ENCODE results near the gene WSCD2.

WSCD2 gene

GRCh38 chr12:108107293-108107692 is 21.8 kb upstream of the WSCD2 start:
- DNase-seq (ENCODE audit: low read depth in 1 of 2, low spot score in 1 of 2) = no peak

- no peak for DNase-seq (ENCODE audit: low read depth in 1 of 2, low spot score in 1 of 2)
Observed at GRCh38 chr12:108109504-108109903, 19.6 kb upstream of the WSCD2 start.

GRCh38 chr12:108109954-108110353 is 19.1 kb upstream of the WSCD2 start:
- DNase-seq (ENCODE audit: low read depth in 1 of 2, low spot score in 1 of 2) = no peak

DNA sequence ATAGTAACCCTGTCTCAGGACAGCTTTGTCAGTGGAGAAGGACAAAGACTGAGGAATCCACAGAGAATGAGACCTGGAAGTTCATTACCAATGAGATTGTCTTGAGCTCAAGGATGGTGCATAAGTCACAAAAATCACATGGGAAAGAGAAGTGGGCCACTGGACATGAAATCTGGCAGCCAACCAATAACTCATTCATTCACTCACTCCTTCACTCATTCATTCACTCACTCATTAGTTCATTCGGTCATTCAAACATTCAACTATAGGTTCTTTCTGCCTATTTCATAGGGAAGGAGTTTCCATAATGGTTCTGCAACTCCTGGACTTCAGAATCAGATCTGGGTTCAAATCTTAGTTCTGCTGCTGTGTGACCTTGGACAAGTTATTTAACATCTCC is 18.2 kb upstream of the WSCD2 start:
- DNase-seq (ENCODE audit: low read depth in 1 of 2, low spot score in 1 of 2) = no peak

DNA sequence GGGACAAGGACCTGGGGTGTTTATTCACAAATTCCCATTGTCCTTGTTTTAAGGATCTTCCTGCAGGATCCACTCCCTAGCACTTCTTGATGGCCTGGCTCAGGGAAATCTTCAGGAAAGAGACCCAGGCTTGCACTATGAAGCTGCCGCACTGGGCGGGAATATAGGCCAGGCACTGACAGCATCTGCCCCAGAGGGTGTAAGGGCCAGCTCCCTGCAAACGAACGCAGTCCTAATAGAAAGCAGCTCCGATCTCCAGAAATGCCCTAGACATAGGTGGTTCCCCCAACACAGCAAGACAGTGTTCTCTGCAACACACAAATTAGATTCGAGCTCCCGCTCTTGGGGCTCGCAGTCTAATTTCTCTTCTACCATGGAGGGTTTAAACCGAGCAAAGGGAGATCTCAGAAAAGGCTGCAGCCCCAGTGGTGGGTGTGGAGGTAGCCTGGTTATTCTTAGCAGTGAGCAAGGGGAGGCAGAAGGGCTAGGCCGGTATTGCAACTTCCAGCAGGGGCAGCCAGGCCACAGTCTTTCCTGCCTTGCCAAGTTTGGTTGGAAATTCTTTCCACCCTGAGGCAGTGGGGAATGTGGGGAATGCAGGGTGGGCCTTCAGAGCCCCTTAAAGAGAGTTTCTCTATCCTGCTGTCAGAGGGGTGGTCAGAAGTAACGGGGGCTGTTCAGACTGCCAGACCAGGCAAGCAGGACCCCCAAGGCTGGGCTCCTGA is 16.1 kb upstream of the WSCD2 start:
- DNase-seq (ENCODE audit: low read depth in 1 of 2, low spot score in 1 of 2) = no peak

DNA sequence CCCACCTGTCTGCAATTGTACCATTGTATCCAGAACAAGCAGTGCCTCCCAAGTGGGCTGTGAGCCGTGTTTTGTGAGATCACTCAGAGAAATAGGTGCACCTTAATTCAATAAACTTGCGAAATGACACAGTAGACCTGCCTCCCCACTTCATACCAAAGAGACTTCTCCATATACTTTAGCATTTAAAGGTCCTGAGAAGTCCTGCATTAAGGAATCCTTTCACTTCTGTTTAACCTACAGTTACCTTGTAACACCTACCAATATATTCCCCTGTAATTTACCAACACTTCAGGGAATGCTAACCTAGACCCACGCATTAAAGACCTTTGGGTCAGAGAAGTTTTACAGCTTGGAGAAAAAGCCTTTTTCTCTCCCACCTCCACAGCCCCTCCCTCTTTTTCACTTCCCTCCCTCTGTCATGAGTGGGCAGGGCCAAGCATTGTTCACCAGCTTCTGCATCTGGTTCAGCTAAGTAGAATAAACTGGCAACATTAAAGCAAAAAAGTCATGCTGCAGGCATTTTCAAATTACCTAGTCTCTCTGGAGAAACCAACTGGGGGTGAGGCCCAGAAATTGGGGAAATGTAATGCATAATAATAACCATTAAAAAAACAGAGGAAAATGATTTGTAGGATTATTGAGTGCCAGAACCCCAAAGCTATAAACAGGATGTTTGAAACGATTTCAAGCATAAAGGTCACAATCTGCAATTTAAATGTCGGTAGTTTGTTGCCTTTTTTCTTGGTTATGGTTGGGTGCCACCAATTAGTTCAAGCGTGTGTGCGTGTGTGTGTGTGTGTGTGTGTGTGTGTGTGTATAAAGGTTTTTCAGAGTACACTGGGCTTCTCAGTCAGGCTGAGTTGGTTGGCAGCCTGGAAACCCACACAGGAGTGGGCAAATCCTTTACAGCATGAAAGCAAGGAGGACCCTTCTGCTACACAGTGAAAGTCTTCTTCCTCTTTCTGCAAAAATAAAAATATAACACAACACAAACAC is 13.7 kb upstream of the WSCD2 start:
- DNase-seq (ENCODE audit: low read depth in 1 of 2, low spot score in 1 of 2) = no peak

DNA sequence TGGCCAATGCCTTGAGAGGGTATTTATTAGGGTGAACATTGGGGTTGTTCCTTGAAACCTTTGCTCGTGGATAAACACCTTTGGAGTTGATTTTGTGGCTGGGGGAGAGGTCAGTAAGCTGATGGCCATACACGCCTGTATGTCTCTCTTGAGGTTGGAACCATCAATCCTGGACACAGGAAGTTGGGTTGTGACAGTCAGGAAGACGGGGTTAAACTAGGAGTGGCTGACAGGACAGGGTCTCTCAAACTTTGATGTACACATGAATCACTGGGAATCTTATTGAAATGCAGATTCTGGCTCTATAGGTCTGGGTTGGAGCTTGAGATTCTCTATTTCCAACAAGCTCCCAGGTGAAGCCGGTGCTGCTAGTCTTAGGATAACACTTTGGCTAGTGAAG is 12.8 kb upstream of the WSCD2 start:
- DNase-seq (ENCODE audit: low read depth in 1 of 2, low spot score in 1 of 2) = no peak

DNA sequence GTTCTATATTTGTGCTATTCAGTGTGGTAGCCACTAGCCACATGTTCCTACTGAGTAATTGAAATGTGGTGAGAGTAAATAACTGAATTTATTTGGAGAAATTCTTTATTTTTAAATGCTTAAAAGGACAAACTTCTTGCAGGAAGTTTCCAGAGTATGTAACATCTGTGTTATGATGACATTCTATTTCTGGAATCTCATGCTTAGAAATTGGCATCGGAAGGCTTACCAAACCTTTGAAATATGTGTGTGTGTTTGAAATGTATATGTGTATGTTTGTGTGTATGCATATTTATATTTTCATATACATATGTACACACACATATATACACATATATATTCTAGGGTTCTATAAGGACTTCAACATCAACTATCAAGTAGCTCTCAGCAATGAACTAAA is 12.4 kb upstream of the WSCD2 start:
- no peak for DNase-seq (ENCODE audit: low read depth in 1 of 2, low spot score in 1 of 2)

GRCh38 chr12:108117163-108117849 is 11.8 kb upstream of the WSCD2 start:
- DNase-seq (ENCODE audit: low read depth in 1 of 2, low spot score in 1 of 2) = no peak

- DNase-seq (ENCODE audit: low read depth in 1 of 2, low spot score in 1 of 2) = no peak
Observed at GRCh38 chr12:108117902-108118301, 11.2 kb upstream of the WSCD2 start.

GRCh38 chr12:108119126-108119973 is 9.7 kb upstream of the WSCD2 start:
- no peak for DNase-seq (ENCODE audit: low read depth in 1 of 2, low spot score in 1 of 2)

- no peak for DNase-seq (ENCODE audit: low read depth in 1 of 2, low spot score in 1 of 2)
Observed at GRCh38 chr12:108119974-108120862, 8.9 kb upstream of the WSCD2 start.

GRCh38 chr12:108120863-108121165 is 8.3 kb upstream of the WSCD2 start:
- DNase-seq (ENCODE audit: low read depth in 1 of 2, low spot score in 1 of 2) = no peak

- no peak for DNase-seq (ENCODE audit: low read depth in 1 of 2, low spot score in 1 of 2)
Observed at GRCh38 chr12:108121320-108121719, 7.8 kb upstream of the WSCD2 start.

DNA sequence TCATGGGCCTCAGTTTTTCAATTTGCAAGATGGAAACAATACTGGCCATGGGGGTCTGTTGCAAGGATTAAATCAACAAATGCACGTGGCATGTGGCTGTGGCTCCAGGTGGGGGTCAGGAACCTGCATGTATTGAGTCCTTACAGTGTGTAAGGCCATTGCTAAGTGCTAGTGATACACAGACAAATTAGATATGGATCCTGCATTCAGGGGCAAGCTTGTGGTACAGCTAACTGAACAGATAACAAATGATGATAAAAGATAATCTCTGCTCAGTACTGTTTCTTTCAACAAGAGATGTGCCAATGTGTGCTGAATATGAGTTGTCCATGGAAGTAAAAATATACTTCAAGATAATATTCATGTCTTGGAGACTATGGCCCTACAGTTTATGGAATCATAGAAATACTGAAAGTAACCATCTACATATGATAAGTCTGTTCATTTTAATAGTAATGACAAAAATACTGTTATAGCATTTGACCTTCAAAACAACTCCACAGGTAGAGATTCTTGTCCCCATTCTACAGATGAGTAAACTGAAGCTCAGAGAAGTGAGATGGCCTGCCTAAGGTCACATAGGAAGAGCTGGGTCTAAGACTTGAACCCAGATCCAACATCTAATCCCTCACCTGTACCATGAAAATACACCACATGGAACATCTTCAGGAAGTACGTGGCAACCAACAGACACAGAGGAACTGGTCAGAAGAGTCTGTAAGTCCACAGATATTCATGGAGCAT is 7.2 kb upstream of the WSCD2 start:
- DNase-seq (ENCODE audit: low read depth in 1 of 2, low spot score in 1 of 2) = no peak

GRCh38 chr12:108122644-108123043 is 6.4 kb upstream of the WSCD2 start:
- DNase-seq (ENCODE audit: low read depth in 1 of 2, low spot score in 1 of 2) = no peak

DNA sequence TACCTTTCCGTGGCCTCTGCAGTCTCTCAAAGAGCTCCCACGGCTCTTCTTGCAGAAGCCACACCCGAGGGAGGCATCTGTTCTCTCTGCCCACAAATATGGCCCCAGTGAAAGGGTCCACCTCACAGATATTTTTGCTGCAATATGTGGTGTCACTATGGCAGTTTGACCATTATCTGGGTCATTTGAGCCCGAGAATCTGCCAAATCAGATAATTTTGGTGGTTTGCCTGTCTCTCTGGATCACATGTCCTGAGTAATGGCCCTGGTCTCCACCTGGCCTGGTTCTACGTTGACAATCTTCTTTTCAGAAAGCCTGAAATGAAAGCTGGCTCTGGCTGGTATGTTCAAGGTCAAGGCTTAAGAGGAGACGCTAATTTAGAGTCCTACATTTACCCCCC is 5.7 kb upstream of the WSCD2 start:
- no peak for DNase-seq (ENCODE audit: low read depth in 1 of 2, low spot score in 1 of 2)

DNA sequence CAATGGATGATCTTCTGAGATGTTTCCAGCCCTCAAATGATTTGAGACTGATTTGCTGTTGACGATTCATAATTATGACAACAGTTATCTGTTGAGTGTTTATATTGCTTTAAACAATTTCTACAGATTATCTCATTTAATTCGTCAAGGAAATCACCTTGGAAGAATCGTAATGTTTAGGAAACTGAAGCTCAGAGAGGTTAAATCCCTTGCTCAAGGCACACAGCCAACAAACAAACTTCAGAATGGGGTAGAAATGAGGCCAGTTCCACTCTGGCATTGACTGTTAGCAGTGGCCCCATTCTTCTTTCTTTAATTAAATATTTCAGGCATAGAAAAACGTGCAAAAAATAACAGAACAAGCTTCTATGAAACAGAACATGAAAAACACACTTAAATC is 4.0 kb upstream of the WSCD2 start:
- no peak for DNase-seq (ENCODE audit: low read depth in 1 of 2, low spot score in 1 of 2)

GRCh38 chr12:108126212-108126611 is 2.9 kb upstream of the WSCD2 start:
- no peak for DNase-seq (ENCODE audit: low read depth in 1 of 2, low spot score in 1 of 2)

Measured in activated T-helper 1 cell treated with anti-CD3 and anti-CD28 coated beads, Interleukin-2, amount 50 U/mL, for 16 hours (primary cell).